ENCODE results near the gene DPM1. TPM values are rescaled to one million over a fixed set of nuclear protein-coding genes. Genes with fewer than 3 reads are reported as not detected.

DPM1 gene
- 38.5 and 48.4 TPM in 2 replicates for total RNA-seq

DNA sequence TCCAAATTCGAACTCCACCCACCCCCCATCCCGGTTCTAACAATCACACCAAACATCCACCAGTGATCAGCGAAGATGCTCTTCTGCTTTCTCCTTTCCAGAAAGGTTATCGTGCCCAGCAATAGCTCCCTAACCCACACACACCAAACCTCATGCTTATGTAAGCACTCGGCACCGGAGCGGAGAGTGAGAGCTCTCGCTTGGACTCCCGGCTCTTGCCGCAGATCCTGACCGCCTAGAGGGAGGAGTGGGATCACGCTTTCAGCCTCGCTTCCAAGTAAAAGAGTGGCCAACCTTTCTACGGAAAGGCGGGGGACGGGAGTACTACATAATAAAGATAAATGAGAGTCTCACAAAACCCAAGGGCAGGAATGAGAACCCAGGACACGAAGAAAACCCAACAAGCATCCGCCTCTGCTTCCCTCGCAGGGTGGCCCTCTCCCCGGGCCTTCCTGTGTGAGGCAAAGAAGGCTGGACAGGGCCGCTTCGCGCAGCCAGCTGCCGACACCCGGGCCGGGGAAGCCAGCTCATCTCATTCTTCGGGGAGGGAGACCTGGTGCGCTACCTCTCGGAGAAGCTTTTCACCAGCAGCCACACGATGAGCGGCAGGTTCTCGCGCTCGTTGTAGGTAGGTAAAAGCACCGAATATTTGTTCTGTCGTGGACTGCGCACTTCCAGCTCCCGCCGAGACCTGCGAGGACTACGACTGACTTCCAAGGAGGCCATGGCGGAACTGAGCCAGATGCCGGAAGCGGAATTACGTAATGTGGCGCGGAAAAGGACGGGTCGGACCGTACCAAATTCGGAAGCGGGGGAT lies at the start of gene DPM1:
Gene DPM1, minus strand, starts transcription at position 735 of the 817 bp plus-strand sequence. Its CDS starts 9 bp downstream, at position 726.

DNA sequence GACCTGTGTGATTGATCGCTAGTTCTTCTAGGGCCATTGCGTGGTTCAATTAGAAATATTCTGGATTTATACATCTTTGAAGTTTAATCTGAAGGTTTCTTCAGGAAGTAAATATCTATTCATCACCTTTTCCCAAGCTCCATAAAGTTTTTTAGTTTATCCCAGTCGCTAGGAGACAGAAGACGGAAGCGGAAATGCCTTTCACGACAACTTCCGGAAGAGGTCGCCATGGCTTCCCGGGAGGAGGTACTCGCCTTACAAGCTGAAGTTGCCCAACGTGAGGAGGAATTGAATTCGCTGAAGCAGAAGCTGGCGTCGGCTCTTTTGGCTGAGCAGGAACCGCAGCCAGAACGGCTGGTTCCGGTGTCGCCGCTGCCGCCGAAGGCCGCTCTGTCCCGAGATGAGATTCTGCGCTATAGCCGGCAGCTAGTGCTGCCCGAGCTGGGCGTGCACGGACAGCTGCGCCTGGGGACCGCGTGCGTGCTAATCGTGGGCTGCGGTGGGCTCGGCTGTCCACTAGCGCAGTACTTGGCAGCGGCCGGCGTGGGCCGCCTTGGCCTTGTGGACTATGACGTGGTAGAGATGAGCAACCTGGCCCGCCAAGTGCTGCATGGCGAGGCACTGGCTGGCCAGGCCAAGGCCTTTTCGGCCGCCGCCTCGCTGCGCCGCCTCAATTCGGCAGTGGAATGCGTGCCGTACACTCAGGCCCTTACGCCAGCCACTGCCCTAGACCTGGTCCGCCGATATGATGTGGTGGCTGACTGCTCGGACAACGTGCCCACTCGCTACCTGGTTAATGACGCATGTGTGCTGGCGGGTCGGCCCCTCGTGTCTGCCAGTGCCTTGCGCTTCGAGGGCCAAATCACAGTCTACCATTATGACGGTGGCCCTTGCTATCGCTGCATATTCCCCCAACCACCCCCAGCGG lies 547 bp upstream of the DPM1 start, which contains the start of gene MOCS3:
Gene MOCS3, plus strand, starts transcription at position 204 of the 928 bp plus-strand sequence. Its CDS starts 25 bp downstream, at position 229.

DNA sequence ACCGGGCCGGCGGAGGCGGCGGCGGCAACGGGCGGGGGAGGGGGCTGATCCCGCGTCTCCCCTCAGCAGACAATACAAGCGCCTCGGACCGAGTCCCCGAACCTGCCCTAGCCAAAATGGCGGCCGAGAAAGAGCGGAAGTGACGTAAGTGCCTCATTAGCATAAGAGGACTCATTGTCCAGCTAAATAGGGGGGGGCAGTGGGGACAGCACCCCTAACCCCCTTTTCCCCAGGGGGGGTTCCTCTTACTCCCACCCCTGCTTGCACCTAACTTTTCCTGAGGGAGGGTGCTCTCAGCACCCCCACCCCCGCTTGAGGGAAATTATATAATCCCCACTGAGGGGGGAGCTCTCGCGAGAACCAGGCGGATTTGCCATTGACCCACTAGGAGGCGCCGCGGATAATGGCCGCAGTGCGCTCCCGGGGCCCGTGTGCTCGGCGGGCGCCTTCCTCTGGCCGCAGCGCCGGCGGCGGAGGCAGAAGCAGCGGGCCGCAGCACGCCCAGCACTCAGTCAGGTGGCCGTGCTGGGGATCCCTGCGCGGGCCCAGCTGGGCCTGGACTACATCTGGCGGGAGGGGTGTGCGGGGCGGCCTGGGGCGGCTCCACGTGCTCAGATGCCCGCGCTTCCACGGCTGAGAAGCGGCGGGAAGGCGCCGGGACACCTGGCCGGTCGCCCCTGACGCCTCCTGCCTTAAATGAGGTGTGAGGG lies 26.9 kb downstream of the DPM1 start, which contains the start of gene ADNP:
Gene ADNP, minus strand, starts transcription at position 132 of the 710 bp plus-strand sequence. CDS start 27,441 bp downstream, outside the sequence.

Other genes with a start within 250 kb of the DPM1 start
- gene PARD6B, start 227.0 kb downstream of the DPM1 start, total RNA-seq = 0.06 and 0.10 TPM in 2 replicates
- 1.9 TPM in 2 replicates for gene BCAS4, start 163.5 kb downstream of the DPM1 start, total RNA-seq
- 31.9 and 32.1 TPM in 2 replicates for gene ADNP, start 27.1 kb downstream of the DPM1 start, total RNA-seq
- gene MOCS3, start 286 bp upstream of the DPM1 start, total RNA-seq = 5.9 and 6.3 TPM in 2 replicates
- 2.8 and 5.1 TPM in 2 replicates for gene KCNG1, start 64.6 kb upstream of the DPM1 start, total RNA-seq